Endothelial cell of umbilical vein (primary cell): ENCODE data around the gene CARD10. TPM values are rescaled to one million over a fixed set of nuclear protein-coding genes. Genes with fewer than 3 reads are reported as not detected.

Experiments
- BruUV-seq: library from RNA; stranded (reverse); fragments of 400-500 nt; replicated peaks from 2 replicates; lab custom pipeline; 2021; lab: Mats Ljungman, UMichigan
- CTCF ChIA-PET: fragments of 300-600, 350-600 bp; sonication (Branson Sonifier 250); formaldehyde crosslinking; loops from one replicate; lab custom pipeline; 2021; ENCODE audit warnings: antibody characterized with exemption, inconsistent platforms; lab: Charles Lee
- POLR2A ChIA-PET: fragments of 300-600, 350-600 bp; sonication (Branson Sonifier 250); formaldehyde crosslinking; loops from one replicate; lab custom pipeline; 2021; ENCODE audit warnings: antibody characterized with exemption, inconsistent platforms; lab: Charles Lee
- DNase-seq: peaks from one replicate; pipeline ENCODE4 v3.0.0-alpha.2; 2011; ENCODE audit warnings: low read depth, low spot score
- FAIRE-seq: peaks from 2 replicates; lab custom pipeline; 2011; peaks lifted over from hg19 to GRCh38; lab: Jason Lieb, UNC
- H2AFZ ChIP-seq: 2 replicates; pipeline ENCODE4 v1.6.0; 2012; ENCODE audit warnings: low read depth, low read length, control low read depth, inconsistent platforms
- H3K27ac ChIP-seq: 2 replicates; pipeline ENCODE4 v1.5.1; 2011; ENCODE audit warnings: low read depth, mild to moderate bottlenecking, control low read depth, low read length, moderate library complexity; ENCODE audit not compliant: insufficient read depth
- H3K27me3 ChIP-seq, 2 experiments: 2 replicates each; pipeline versions ENCODE4 v1.6.0 to v1.6.1; 2011; ENCODE audit warnings: low read length in 2 of 2, mixed read lengths in 1 of 2; ENCODE audit not compliant: control insufficient read depth in 2 of 2, insufficient read depth in 2 of 2
- H3K36me3 ChIP-seq, 2 experiments: 2 replicates in 1 of 2; 3 replicates in 1 of 2; pipeline ENCODE4 v1.5.1; 2011; ENCODE audit warnings: low read length in 2 of 2, mild to moderate bottlenecking in 1 of 2, moderate library complexity in 1 of 2; ENCODE audit not compliant: control insufficient read depth in 2 of 2, insufficient read depth in 2 of 2; ENCODE audit errors: extremely low read depth in 1 of 2
- H3K4me1 ChIP-seq: 3 replicates; pipeline ENCODE4 v1.5.1; 2011; ENCODE audit warnings: mild to moderate bottlenecking, low read length; ENCODE audit not compliant: control insufficient read depth, insufficient read depth; ENCODE audit errors: extremely low read depth
- H3K4me2 ChIP-seq: 2 replicates; pipeline ENCODE4 v1.6.1; 2011; ENCODE audit warnings: low read length, control low read depth, mixed read lengths; ENCODE audit not compliant: insufficient read depth
- H3K4me3 ChIP-seq, 3 experiments: fragments of 200-600 bp in 1 of 3; sonication (generic), shearing (Covaris generic) in 1 of 3; replicated peaks in 1 of 3; 2 replicates each; pipeline ENCODE4 v1.5.1; 2011 to 2016; ENCODE audit warnings: control low read depth in 3 of 3, low read length in 3 of 3, mild to moderate bottlenecking in 2 of 3, inconsistent platforms in 1 of 3, low read depth in 1 of 3, moderate library complexity in 1 of 3; ENCODE audit not compliant: insufficient read depth in 1 of 3
- H3K79me2 ChIP-seq: 2 replicates; pipeline ENCODE4 v1.6.0; 2012; ENCODE audit warnings: low read length, inconsistent platforms; ENCODE audit not compliant: control insufficient read depth, insufficient read depth
- H3K9ac ChIP-seq: replicated peaks from 2 replicates; pipeline ENCODE3; 2011; ENCODE audit warnings: low read length, control low read depth; ENCODE audit not compliant: insufficient read depth; ENCODE audit errors: extremely low read depth
- H3K9me1 ChIP-seq: replicated peaks from 3 replicates; pipeline ENCODE4 v1.6.0; 2011; ENCODE audit warnings: mild to moderate bottlenecking, low read length; ENCODE audit not compliant: control insufficient read depth, insufficient read depth; ENCODE audit errors: extremely low read depth
- H3K9me3 ChIP-seq: replicated peaks from 2 replicates; pipeline ENCODE4 v1.5.1; 2012; ENCODE audit warnings: low read length, inconsistent platforms; ENCODE audit not compliant: control insufficient read depth, insufficient read depth
- H4K20me1 ChIP-seq: replicated peaks from 2 replicates; pipeline ENCODE3; 2011; ENCODE audit warnings: mild to moderate bottlenecking, low read length; ENCODE audit not compliant: control insufficient read depth, insufficient read depth; ENCODE audit errors: extremely low read depth
- CTCF ChIP-seq, 2 donors: IDR thresholded peaks; 1 replicate in 1 of 2; 2 replicates in 1 of 2; pipeline ENCODE4 v1.5.1; 2011; ENCODE audit warnings: low read length in 2 of 2, mild to moderate bottlenecking in 2 of 2, moderate library complexity in 2 of 2, control low read depth in 1 of 2, inconsistent platforms in 1 of 2, low read depth in 1 of 2; ENCODE audit not compliant: insufficient read depth in 1 of 2; ENCODE audit errors: extremely low read depth in 1 of 2
- EZH2 ChIP-seq: IDR thresholded peaks from 2 replicates; pipeline ENCODE4 v1.6.1; 2012; ENCODE audit warnings: borderline replicate concordance, low read depth, mild to moderate bottlenecking, moderate library complexity, low read length, inconsistent platforms; ENCODE audit not compliant: severe bottlenecking
- FOS ChIP-seq: IDR thresholded peaks from 2 replicates; pipeline ENCODE4 v1.6.1; 2011; ENCODE audit warnings: mild to moderate bottlenecking, low read length, moderate library complexity, borderline replicate concordance; ENCODE audit not compliant: insufficient read depth
- GATA2 ChIP-seq: IDR thresholded peaks from 2 replicates; pipeline ENCODE4 v1.7.0; 2011; ENCODE audit warnings: low read depth, mild to moderate bottlenecking, moderate library complexity, mixed read lengths, low read length; ENCODE audit not compliant: insufficient read length, insufficient read depth
- JUN ChIP-seq: IDR thresholded peaks from 2 replicates; pipeline ENCODE4 v1.6.1; 2011; ENCODE audit warnings: borderline replicate concordance, low read depth; ENCODE audit not compliant: insufficient read length, insufficient read depth
- MYC ChIP-seq: IDR thresholded peaks from one replicate; pipeline ENCODE4 v1.6.1; 2011; ENCODE audit warnings: mild to moderate bottlenecking, low read depth, low read length
- POLR2A ChIP-seq: IDR thresholded peaks from 2 replicates; pipeline ENCODE4 v1.6.1; 2012; ENCODE audit warnings: low read depth, mild to moderate bottlenecking, control low read depth, low read length
- POLR2AphosphoS5 ChIP-seq: IDR thresholded peaks from 2 replicates; pipeline ENCODE4 v1.6.1; 2012; ENCODE audit warnings: low read depth, mild to moderate bottlenecking, control low read depth, low read length, moderate library complexity; ENCODE audit not compliant: insufficient read depth
- dilution Hi-C: fragments of 300-500 bp; cut with MboI; formaldehyde crosslinking; loops from one replicate; pipeline ENCODE4 v1.15.0; 2019; ENCODE audit warnings: low sequenced_read_pairs; ENCODE audit not compliant: extremely low pct_ligation_motif_present
- intact Hi-C: fragments of 100-400 bp; cut with micrococcal nuclease; formaldehyde crosslinking; loops from one replicate; pipeline ENCODE4 v1.10.0; 2022
- polyA plus RNA-seq, 4 experiments: library from polyadenylated mRNA; depleted of rRNA in 3 of 4; stranded (reverse) in 3 of 4; unstranded in 1 of 4; fragments of >200 nt; gene quantifications; 2 replicates each; pipeline versions ENCODE4 v1.2.1 to v1.2.3, GENCODE V29; 2011 to 2012; ENCODE audit warnings: missing spikeins in 1 of 4
- total RNA-seq: library from RNA; stranded (reverse); gene quantifications from 2 replicates; pipeline ENCODE4 v1.2.3, GENCODE V29; 2021
- TF ChIP-seq, protein P1 (sequence below): IDR thresholded peaks from 2 replicates; pipeline ENCODE4 v1.6.1; 2011; ENCODE audit not compliant: insufficient read depth, insufficient read length

CARD10 gene
- total and polyA plus RNA-seq, 2 donors (not counting 3 experiments of a cell fraction or from before 2014, with no cell fraction given): 36.1 to 39.5 TPM

DNA sequence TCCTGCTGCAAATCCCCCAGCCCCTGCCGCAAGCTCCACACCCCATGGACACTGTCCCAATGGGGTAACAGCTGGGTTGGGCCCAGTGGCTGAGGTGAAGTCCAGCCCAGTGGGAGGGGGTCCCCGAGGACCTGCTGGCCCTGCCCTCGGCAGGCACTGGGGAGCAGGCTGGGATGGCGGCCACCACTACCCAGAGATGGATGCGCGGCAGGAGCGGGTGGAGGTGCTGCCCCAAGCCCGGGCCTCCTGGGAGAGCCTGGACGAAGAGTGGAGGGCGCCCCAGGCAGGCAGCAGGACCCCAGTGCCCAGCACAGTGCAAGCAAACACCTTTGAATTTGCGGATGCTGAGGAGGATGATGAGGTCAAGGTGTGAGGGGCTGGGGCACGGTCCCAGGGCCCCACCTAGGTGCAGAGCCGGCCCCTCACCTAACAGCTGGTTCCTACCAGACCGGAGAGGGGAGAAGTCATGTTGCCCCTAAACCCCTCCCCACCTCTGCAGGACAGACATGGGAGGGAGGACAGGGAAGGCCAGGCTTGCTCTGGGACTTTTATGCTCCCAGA lies 49.3 kb upstream of the CARD10 start:
- peaks cover 23 to 31% of the 10 kb centered on the region in 2 experiments for H3K36me3 ChIP-seq
- peaks cover 29% of the 10 kb centered on the region for H3K4me1 ChIP-seq
- dilution Hi-C loops (no loop called here), intact Hi-C loops (no loop called here)
- CTCF ChIA-PET: interaction anchor here (0.8 to 21.8 kb wide), 5 partner anchors 11 to 38 kb away, joined by 4 to 977 read pairs (median 10); partner anchors contain the start of gene LGALS2
- H3K27ac ChIP-seq: no peak overlapping the region
- H3K9ac ChIP-seq: no peak overlapping the region
- H2AFZ ChIP-seq: no peak overlapping the region
- no peak overlapping the region for H3K4me3 ChIP-seq
- no peaks in the 10 kb centered on the region for H3K27me3 ChIP-seq
- no peaks in the 10 kb centered on the region for H3K9me3 ChIP-seq
- peaks cover 3% of the 10 kb centered on the region for H4K20me1 ChIP-seq
- TF ChIP-seq POLR2A: peak; percentile 22
- TF ChIP-seq CTCF (IDR thresholded peaks at IDR 0.05; ENCODE audit: extremely low read depth in 1 of 2, insufficient read depth in 1 of 2, low read depth in 1 of 2, low read length in 2 of 2): no peak
- DNase-seq: no peak
- peaks cover 41% of the 10 kb centered on the region for H3K79me2 ChIP-seq
- H3K4me2 ChIP-seq: no peak overlapping the region
- BruUV-seq: no TSS peak
- no peak for FAIRE-seq
- no peaks in the 10 kb centered on the region for H3K9me1 ChIP-seq
- POLR2A ChIA-PET: interaction anchor here (3.0 kb wide), 1 partner anchor 22 kb away, joined by 17 read pairs; no protein-coding TSS in a partner anchor

DNA sequence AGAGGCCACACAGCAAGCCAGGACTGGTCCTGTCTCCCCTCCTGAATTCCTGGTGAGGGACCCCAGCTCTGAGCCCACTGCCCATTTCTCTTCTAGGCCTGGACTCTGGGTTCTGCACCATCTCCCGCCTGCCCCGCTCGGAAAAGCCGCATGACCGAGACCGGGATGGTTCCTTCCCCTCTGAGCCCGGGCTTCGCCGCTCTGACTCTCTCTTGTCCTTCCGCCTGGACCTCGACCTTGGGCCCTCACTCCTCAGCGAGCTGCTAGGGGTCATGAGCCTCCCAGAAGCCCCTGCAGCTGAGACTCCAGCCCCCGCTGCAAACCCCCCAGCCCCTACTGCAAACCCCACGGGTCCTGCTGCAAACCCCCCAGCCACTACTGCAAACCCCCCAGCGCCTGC lies 48.8 kb upstream of the CARD10 start:
- no peak overlapping the region for H2AFZ ChIP-seq
- peaks cover 35% of the 10 kb centered on the region for H3K4me1 ChIP-seq
- CTCF ChIA-PET: interaction anchor here (0.6 to 21.8 kb wide), 9 partner anchors 11 to 40 kb away, joined by 3 to 977 read pairs (median 7); partner anchors contain the start of genes GGA1 and LGALS2
- no peaks in the 10 kb centered on the region for H3K9me3 ChIP-seq
- DNase-seq (no peak), FAIRE-seq (no peak)
- peaks cover 3% of the 10 kb centered on the region for H4K20me1 ChIP-seq
- dilution Hi-C loops (no loop called here), intact Hi-C loops (no loop called here)
- H3K9ac ChIP-seq: no peak overlapping the region
- H3K9me1 ChIP-seq: no peaks in the 10 kb centered on the region
- peaks cover 46% of the 10 kb centered on the region for H3K79me2 ChIP-seq
- BruUV-seq: no TSS peak
- H3K36me3 ChIP-seq: peaks cover 23 to 31% of the 10 kb centered on the region in 2 experiments
- TF ChIP-seq FOS (no peak), MYC (no peak), EZH2 (no peak), GATA2 (no peak), JUN (no peak), POLR2AphosphoS5 (no peak), POLR2A (no peak), CTCF (IDR thresholded peaks at IDR 0.05; ENCODE audit: extremely low read depth in 1 of 2, insufficient read depth in 1 of 2, low read depth in 1 of 2, low read length in 2 of 2) (no peak)
- TF ChIP-seq, protein P1, sequence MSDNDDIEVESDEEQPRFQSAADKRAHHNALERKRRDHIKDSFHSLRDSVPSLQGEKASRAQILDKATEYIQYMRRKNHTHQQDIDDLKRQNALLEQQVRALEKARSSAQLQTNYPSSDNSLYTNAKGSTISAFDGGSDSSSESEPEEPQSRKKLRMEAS: no peak
- no peak overlapping the region for H3K4me2 ChIP-seq
- H3K27ac ChIP-seq: no peak overlapping the region
- POLR2A ChIA-PET: interaction anchor here (3.0 kb wide), 1 partner anchor 22 kb away, joined by 17 read pairs; no protein-coding TSS in a partner anchor
- H3K27me3 ChIP-seq: no peaks in the 10 kb centered on the region
- H3K4me3 ChIP-seq: no peak overlapping the region
